Right atrium auricular region (tissue), 2 donors: ENCODE results near the gene COQ2. TPM values are rescaled to one million over a fixed set of nuclear protein-coding genes. Genes with fewer than 3 reads are reported as not detected.
"Not testable (repeated sequence)": the region's sequence is repeated elsewhere in the genome, so short reads cannot be mapped to it uniquely, and the experiment has no call there.

Experiments used
- DNase-seq: peaks from one replicate; pipeline ENCODE4 v3.0.0-alpha.2; 2019; ENCODE audit warnings: low spot score
- H3K27ac ChIP-seq, 2 donors: fragments of 200-600 bp; sonication (generic); 1 replicate in 1 of 2; 2 replicates in 1 of 2; pipeline ENCODE4 v1.5.1; 2016 to 2019
- H3K27me3 ChIP-seq, 2 donors: fragments of 200-600 bp; sonication (generic); one replicate each; pipeline versions ENCODE4 v1.5.1 to v1.6.0; 2017 to 2019
- H3K36me3 ChIP-seq: fragments of 200-600 bp; sonication (generic); one replicate; pipeline ENCODE4 v1.5.1; 2016
- H3K4me1 ChIP-seq, 2 donors: fragments of 200-600 bp; sonication (generic); one replicate each; pipeline versions ENCODE4 v1.5.1 to v1.6.0; 2017 to 2019
- H3K4me3 ChIP-seq, 2 donors: fragments of 200-600 bp; sonication (generic); 1 replicate in 1 of 2; 2 replicates in 1 of 2; pipeline ENCODE4 v1.5.1; 2017 to 2019; ENCODE audit warnings: mild to moderate bottlenecking in 1 of 2, moderate library complexity in 1 of 2
- H3K9me3 ChIP-seq, 2 donors: fragments of 200-600 bp; sonication (generic); one replicate each; pipeline ENCODE4 v1.5.1; 2019
- CTCF ChIP-seq, 2 donors: fragments of 200-600 bp; sonication (generic); IDR thresholded peaks; one replicate each; pipeline ENCODE4 v1.5.1; 2019; ENCODE audit warnings: antibody characterized with exemption in 2 of 2
- total RNA-seq, 2 donors: library from RNA; depleted of rRNA; stranded (reverse); fragments of >200 nt; gene quantifications; one replicate each; pipeline ENCODE4 v1.1.0, GENCODE V29; 2016

Gene COQ2
- total RNA-seq, 2 donors from 2014 or later: 12.0 to 15.1 TPM

GRCh38 chr4:83308672-83309071, 24.1 kb upstream of the COQ2 start:
- Histone ChIP-seq H3K9me3 (no peaks in the 10 kb centered on the region), H3K4me1 (no peaks in the 10 kb centered on the region), H3K36me3 (no peaks in the 10 kb centered on the region), H3K4me3 (no peak overlapping the region), H3K27me3 (no peaks in the 10 kb centered on the region), H3K27ac (no peak overlapping the region)
- DNase-seq: no peak
- no peak for TF ChIP-seq CTCF (IDR thresholded peaks at IDR 0.05)

GRCh38 chr4:83307920-83308319, 23.3 kb upstream of the COQ2 start:
- H3K4me3 ChIP-seq: no peak overlapping the region
- no peak overlapping the region for H3K27ac ChIP-seq
- no peak for DNase-seq
- no peaks in the 10 kb centered on the region for H3K27me3 ChIP-seq
- H3K4me1 ChIP-seq: no peaks in the 10 kb centered on the region
- no peaks in the 10 kb centered on the region for H3K36me3 ChIP-seq
- H3K9me3 ChIP-seq: no peaks in the 10 kb centered on the region
- no peak for TF ChIP-seq CTCF (IDR thresholded peaks at IDR 0.05)

GRCh38 chr4:83305187-83305586, 20.6 kb upstream of the COQ2 start:
- Histone ChIP-seq H3K9me3 (no peaks in the 10 kb centered on the region), H3K27me3 (no peaks in the 10 kb centered on the region), H3K4me1 (no peaks in the 10 kb centered on the region), H3K4me3 (no peak overlapping the region), H3K27ac (no peak overlapping the region), H3K36me3 (no peaks in the 10 kb centered on the region)
- DNase-seq: no peak
- no peak for TF ChIP-seq CTCF (IDR thresholded peaks at IDR 0.05)

GRCh38 chr4:83297548-83298260, 13.1 kb upstream of the COQ2 start:
- Histone ChIP-seq H3K9me3 (no peaks in the 10 kb centered on the region), H3K4me3 (no peak overlapping the region), H3K27me3 (no peaks in the 10 kb centered on the region), H3K36me3 (no peaks in the 10 kb centered on the region), H3K27ac (no peak overlapping the region), H3K4me1 (no peaks in the 10 kb centered on the region)
- no peak for TF ChIP-seq CTCF (IDR thresholded peaks at IDR 0.05)
- DNase-seq: no peak

- Histone ChIP-seq H3K9me3 (no peaks in the 10 kb centered on the region), H3K4me1 (no peaks in the 10 kb centered on the region), H3K36me3 (no peaks in the 10 kb centered on the region), H3K4me3 (no peak overlapping the region), H3K27me3 (no peaks in the 10 kb centered on the region), H3K27ac (no peak overlapping the region)
- TF ChIP-seq CTCF (IDR thresholded peaks at IDR 0.05): no peak
- no peak for DNase-seq
These were observed 8.9 kb upstream of the COQ2 start for GRCh38 chr4:83293305-83294046.

GRCh38 chr4:83290059-83290774, 5.6 kb upstream of the COQ2 start:
- not testable (repeated sequence) for DNase-seq

GRCh38 chr4:83288381-83288780, 3.8 kb upstream of the COQ2 start:
- not testable (repeated sequence) for DNase-seq, H3K4me3 ChIP-seq, H3K36me3 ChIP-seq, H3K4me1 ChIP-seq, H3K27ac ChIP-seq, H3K27me3 ChIP-seq, H3K9me3 ChIP-seq

More at GRCh38 chr4:83290059-83290774, 5.6 kb upstream of the COQ2 start:
- H3K4me1 ChIP-seq, H3K9me3 ChIP-seq, H3K27ac ChIP-seq, H3K4me3 ChIP-seq, H3K27me3 ChIP-seq, H3K36me3 ChIP-seq: not testable (repeated sequence)
